Stimulated activated CD8-positive, alpha-beta memory T cell treated with anti-CD3 and anti-CD28 coated beads, Interleukin-4, amount 100 ng/mL, for 1 hour (primary cell): ENCODE measurements around the gene MYO3B.
"Not testable (repeated sequence)": the region's sequence is repeated elsewhere in the genome, so short reads cannot be mapped to it uniquely, and the experiment has no call there.

Experiments used
- DNase-seq, 2 donors: peaks; one replicate each; pipeline ENCODE4 v3.0.0-alpha.2; 2020; ENCODE audit warnings: low read depth in 2 of 2, low spot score in 1 of 2

MYO3B gene

GRCh38 chr2:170206805-170207407, 29.0 kb downstream of the MYO3B start:
- DNase-seq, result no peak

GRCh38 chr2:170207901-170208300, 30.0 kb downstream of the MYO3B start:
- no peak for DNase-seq

GRCh38 chr2:170208967-170209366, 31.0 kb downstream of the MYO3B start:
- DNase-seq, result no peak

DNA sequence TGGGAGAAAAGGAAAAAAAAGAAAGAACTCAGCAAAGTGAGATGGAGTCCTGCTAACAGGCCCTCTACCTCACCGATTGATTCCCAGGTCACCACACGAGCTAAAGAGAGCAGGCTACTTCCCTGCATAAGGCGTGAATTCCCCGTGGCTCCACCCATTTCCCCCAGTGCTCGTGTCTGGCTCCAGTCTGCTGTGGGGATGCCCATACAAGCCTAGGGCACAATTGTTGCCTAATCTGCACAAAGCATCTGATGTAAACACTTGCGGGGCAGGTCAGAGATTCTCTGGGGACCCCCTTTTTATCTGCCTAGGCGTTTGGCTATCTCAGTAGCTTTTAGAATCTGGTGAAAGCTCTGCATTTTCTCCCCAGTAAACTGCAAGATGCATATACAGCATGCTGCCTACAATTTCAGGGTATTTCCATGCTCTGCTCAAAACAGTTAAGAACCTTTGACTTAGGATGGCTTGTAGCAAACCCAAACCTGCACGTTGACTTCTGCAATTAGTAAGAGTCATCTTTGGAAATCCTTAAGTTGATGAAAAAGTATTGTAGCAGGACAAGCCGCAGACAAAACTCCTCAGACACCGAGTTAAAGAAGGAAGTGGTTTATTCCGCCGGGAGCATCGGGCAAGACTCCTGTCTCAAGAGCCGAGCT, 34.8 kb downstream of the MYO3B start:
- no peak for DNase-seq

- DNase-seq, result not testable (repeated sequence)
Observed at GRCh38 chr2:170213281-170213625, 35.3 kb downstream of the MYO3B start.

DNA sequence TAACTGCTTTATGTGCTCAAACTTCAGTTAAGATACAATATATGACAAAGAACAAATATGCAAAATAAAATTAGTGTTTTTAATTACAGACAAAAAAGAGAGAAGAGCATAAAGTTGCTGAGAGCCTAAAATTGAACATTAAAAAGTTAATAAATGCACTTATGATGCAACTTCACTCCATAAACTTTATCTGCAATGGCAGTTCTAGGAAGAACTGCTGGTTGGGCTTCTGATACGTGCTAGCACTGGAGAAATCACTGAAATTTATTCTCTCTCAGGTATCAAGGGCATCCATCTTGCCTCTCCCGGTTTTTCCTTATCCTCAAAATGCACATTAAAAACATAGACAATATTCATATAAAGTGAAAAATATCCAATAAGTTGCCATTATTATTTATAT, 35.7 kb downstream of the MYO3B start:
- no peak for DNase-seq

GRCh38 chr2:170214309-170214948, 36.5 kb downstream of the MYO3B start:
- DNase-seq, result no peak

GRCh38 chr2:170215021-170215420, 37.1 kb downstream of the MYO3B start:
- no peak for DNase-seq

DNA sequence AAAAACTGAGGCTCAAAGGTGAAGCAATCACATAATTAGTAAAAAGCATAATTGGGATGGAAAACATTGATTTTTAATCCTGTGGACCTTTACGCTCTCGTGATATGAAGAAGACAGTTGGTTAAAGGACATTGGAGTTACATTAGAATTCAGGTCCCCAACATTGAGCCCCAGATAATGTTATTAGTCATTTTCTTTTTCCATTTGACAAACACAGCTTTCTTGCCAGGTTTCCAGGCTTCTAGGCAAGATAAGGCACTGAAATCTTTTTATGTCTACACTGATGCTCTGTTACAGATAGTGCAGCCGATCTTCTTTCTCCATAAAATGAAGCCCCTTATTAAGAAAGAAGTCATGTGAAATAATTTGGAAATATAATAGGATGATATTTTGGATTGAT, 38.5 kb downstream of the MYO3B start:
- no peak for DNase-seq

GRCh38 chr2:170216981-170217380, 39.0 kb downstream of the MYO3B start:
- no peak for DNase-seq

GRCh38 chr2:170217778-170218251, 39.9 kb downstream of the MYO3B start:
- DNase-seq, result no peak

- no peak for DNase-seq
Observed at GRCh38 chr2:170218456-170218855, 40.5 kb downstream of the MYO3B start.

DNA sequence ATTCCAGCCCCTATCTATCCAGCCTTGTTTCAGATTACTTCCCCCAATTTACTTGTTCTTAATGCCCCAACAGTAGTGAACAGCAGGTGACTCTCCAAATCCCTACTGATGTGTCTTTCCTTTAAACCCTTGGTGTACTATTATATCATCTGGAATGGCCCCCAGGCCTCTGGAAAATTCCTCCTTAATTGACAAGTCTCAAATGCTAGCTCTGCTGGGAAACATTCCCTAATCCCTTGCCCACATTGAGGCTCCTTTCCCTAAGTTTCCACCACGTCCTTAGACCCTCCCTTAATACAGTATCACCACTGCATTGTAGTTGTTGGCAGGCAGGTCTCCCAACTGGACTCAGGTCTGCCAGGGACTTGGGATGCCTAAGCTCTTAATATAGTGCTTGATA, 41.0 kb downstream of the MYO3B start:
- DNase-seq, result no peak

GRCh38 chr2:170221317-170222288, 43.7 kb downstream of the MYO3B start:
- no peak for DNase-seq

DNA sequence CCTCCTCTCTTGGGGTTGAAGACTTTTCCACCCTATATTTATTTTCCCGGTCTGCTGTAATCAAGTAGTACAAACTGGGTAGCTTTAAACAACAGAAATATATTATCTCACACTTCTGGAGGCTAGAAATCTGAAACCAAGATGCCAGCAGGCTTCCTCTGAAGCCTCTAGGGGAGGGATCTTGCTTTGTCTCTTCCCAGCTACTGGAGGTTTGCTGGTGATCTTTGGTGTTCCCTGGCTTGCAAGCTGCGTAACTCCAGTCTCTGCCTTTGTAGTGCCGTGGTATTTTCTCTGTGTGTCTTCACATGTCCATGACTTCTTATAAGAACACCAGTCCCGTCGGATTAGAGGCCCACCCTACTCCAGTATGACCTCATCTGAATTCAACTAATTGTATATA, 44.4 kb downstream of the MYO3B start:
- no peak for DNase-seq

- no peak for DNase-seq
Observed at GRCh38 chr2:170222842-170223241, 44.9 kb downstream of the MYO3B start.

- no peak for DNase-seq
Observed at GRCh38 chr2:170224692-170225294, 46.8 kb downstream of the MYO3B start.

DNA sequence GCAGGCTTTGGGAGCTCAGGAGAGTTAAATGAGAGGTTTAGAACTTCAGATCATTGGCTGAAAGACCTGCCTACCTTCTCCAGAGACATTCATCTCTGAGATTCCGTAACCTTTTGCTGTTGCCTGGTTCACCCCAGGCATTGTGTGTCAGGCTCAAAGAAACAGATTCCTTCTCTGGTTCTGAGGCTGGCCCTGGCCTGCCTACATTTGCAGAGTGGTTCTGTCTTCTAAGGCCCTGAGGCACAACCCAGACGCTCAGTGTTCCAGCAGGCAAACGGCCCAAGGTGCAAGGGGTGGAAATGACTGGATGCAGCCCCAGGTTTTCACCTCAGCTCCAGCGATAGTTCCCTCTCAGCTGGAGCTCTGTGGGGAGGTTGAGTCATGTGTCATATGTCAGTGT, 48.3 kb downstream of the MYO3B start:
- no peak for DNase-seq

DNA sequence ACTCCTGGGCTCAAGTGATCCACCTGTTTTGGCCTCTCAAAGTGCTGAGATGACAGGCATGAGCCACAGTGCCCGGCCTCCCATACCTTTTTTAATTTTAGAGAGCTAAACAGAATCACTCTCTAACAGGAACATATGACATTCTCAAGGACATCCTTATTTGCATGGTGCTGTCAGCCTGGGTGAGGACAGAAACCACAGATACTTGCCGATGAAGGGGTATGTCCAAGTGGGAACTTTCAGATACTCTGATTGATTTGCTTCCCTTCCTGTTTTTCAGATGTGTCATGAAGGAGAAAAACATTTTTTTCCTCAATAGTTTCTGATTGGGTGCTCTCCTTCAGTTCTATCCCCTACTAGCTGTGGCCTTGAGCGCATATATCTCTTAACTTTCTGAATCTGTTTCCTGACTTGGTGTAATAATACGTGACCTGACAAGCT, 49.6 kb downstream of the MYO3B start:
- no peak for DNase-seq

DNA sequence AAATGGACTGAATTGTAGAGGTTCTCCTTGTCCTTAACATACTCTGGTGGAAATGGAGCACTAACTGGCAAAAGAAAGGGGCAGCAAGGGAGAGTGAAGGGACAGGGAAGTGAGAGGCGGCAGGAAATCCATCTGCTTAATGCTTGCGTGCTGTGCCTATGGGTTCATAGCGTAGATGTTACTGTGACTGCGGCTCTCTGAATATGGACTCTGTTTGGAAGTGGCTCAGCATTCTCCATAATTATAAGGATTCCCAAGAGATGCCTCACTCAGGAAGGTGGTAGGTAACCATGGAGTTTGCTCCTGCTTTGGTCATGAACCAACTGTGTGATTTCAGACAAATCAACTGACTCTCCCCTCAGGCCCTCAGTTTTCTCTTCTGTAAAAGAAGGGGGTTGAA, 50.0 kb downstream of the MYO3B start:
- no peak for DNase-seq

DNA sequence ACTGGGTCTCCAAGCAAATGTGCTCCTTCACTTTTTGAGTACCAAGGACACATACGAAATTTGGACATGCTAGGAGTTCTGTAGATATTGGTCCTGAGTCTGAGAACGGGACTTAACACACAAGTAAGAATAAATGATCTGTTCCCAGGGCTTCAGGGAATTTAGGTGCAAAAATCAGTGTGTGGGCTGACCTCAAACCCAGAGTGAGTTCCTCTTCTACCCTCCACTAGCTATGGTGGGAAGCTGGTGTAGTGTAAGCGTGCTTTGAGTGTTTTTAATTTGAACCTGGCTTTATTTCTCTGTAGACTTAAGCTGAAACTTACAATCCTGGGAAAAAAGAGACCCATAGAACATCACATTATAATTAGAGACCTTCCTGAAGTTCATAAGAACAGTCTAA, 50.5 kb downstream of the MYO3B start:
- DNase-seq, result no peak
